Chondrocyte (in vitro differentiated cells): ENCODE data around the gene SUFU. TPM values are rescaled to one million over a fixed set of nuclear protein-coding genes. Genes with fewer than 3 reads are reported as not detected.

ENCODE experiments used
- DNase-seq: peaks from one replicate; pipeline ENCODE4 v3.0.0; 2021; ENCODE audit warnings: mixed read lengths, low spot score
- H3K27ac Mint-ChIP-seq: one replicate; pipeline ENCODE4 v1.8.0; 2021; ENCODE audit warnings: mild to moderate bottlenecking, moderate library complexity, mixed read lengths; ENCODE audit not compliant: unreplicated experiment
- H3K27me3 Mint-ChIP-seq: 2 replicates; pipeline ENCODE4 v1.8.0; 2021; ENCODE audit warnings: low read depth, mixed read lengths
- H3K36me3 Mint-ChIP-seq: 2 replicates; pipeline ENCODE4 v1.8.0; 2021; ENCODE audit warnings: low read depth, mixed read lengths
- H3K4me1 Mint-ChIP-seq: 2 replicates; pipeline ENCODE4 v1.8.0; 2021; ENCODE audit warnings: low read depth, mild to moderate bottlenecking, mixed read lengths
- H3K4me3 Mint-ChIP-seq: one replicate; pipeline ENCODE4 v1.8.0; 2021; ENCODE audit warnings: mild to moderate bottlenecking, moderate library complexity, mixed read lengths; ENCODE audit not compliant: unreplicated experiment
- H3K9me3 Mint-ChIP-seq: 2 replicates; pipeline ENCODE4 v1.8.0; 2021; ENCODE audit warnings: low read depth, mixed read lengths
- CTCF ChIP-seq: fragments of 200-600 bp; sonication (generic); IDR thresholded peaks from 2 replicates; pipeline ENCODE4 v1.5.0; 2021; ENCODE audit warnings: antibody characterized with exemption, mild to moderate bottlenecking, moderate library complexity
- total RNA-seq: library from RNA; stranded (reverse); gene quantifications from 3 replicates; pipeline ENCODE4 v1.2.1, GENCODE V29; 2021

Gene SUFU
- total RNA-seq, 1 donor from 2014 or later: 15.5 TPM

GRCh38 chr10:102485093-102485784 lies 18.5 kb upstream of the SUFU start:
- H3K4me1 Mint-ChIP-seq: no peaks in the 10 kb centered on the region
- no peak overlapping the region for H3K4me3 Mint-ChIP-seq
- H3K27ac Mint-ChIP-seq: no peak overlapping the region
- H3K27me3 Mint-ChIP-seq: no peaks in the 10 kb centered on the region
- TF ChIP-seq CTCF: no peak
- H3K36me3 Mint-ChIP-seq: peaks cover 41% of the 10 kb centered on the region
- DNase-seq: peak; percentile 59
- H3K9me3 Mint-ChIP-seq: no peaks in the 10 kb centered on the region

- no peak overlapping the region for H3K27ac Mint-ChIP-seq
- DNase-seq: no peak
- H3K27me3 Mint-ChIP-seq: no peaks in the 10 kb centered on the region
- no peak overlapping the region for H3K4me3 Mint-ChIP-seq
- TF ChIP-seq CTCF: no peak
- peaks cover 10% of the 10 kb centered on the region for H3K36me3 Mint-ChIP-seq
- no peaks in the 10 kb centered on the region for H3K9me3 Mint-ChIP-seq
- H3K4me1 Mint-ChIP-seq: peaks cover 16% of the 10 kb centered on the region
Observed at GRCh38 chr10:102491136-102491535, 12.6 kb upstream of the SUFU start.

GRCh38 chr10:102492344-102492939 lies 11.3 kb upstream of the SUFU start:
- Mint-ChIP-seq H3K36me3 (peaks cover 8% of the 10 kb centered on the region), H3K9me3 (no peaks in the 10 kb centered on the region), H3K27ac (no peak overlapping the region), H3K4me3 (no peak overlapping the region), H3K27me3 (no peaks in the 10 kb centered on the region), H3K4me1 (peaks cover 16% of the 10 kb centered on the region)
- peak; percentile 33 for DNase-seq
- no peak for TF ChIP-seq CTCF

GRCh38 chr10:102492983-102493382 lies 10.8 kb upstream of the SUFU start:
- no peak overlapping the region for H3K4me3 Mint-ChIP-seq
- no peaks in the 10 kb centered on the region for H3K9me3 Mint-ChIP-seq
- no peaks in the 10 kb centered on the region for H3K27me3 Mint-ChIP-seq
- H3K36me3 Mint-ChIP-seq: peaks cover 6% of the 10 kb centered on the region
- peaks cover 20% of the 10 kb centered on the region for H3K4me1 Mint-ChIP-seq
- peak; percentile 17 for DNase-seq
- no peak for TF ChIP-seq CTCF
- H3K27ac Mint-ChIP-seq: no peak overlapping the region

- peaks cover 5% of the 10 kb centered on the region for H3K36me3 Mint-ChIP-seq
- peak; percentile 30 for DNase-seq
- TF ChIP-seq CTCF: no peak
- H3K4me1 Mint-ChIP-seq: peaks cover 26% of the 10 kb centered on the region
- no peak overlapping the region for H3K27ac Mint-ChIP-seq
- H3K27me3 Mint-ChIP-seq: no peaks in the 10 kb centered on the region
- H3K4me3 Mint-ChIP-seq: no peak overlapping the region
- H3K9me3 Mint-ChIP-seq: no peaks in the 10 kb centered on the region
Observed at GRCh38 chr10:102493771-102494170, 10.0 kb upstream of the SUFU start.
